HG02588 (cell line): Measurements from ENCODE around the gene RHNO1.
"Not testable (repeated sequence)": the region's sequence is repeated elsewhere in the genome, so short reads cannot be mapped to it uniquely, and the experiment has no call there.

ENCODE experiments used
- ATAC-seq: cut with Tn5 transposase; IDR thresholded peaks from one replicate; pipeline ENCODE4 v1.9.1; 2021; ENCODE audit warnings: mild to moderate bottlenecking, moderate library complexity; ENCODE audit not compliant: unreplicated experiment

The RHNO1 gene

GRCh38 chr12:2858334-2858733, 18.7 kb upstream of the RHNO1 start:
- no peak for ATAC-seq

DNA sequence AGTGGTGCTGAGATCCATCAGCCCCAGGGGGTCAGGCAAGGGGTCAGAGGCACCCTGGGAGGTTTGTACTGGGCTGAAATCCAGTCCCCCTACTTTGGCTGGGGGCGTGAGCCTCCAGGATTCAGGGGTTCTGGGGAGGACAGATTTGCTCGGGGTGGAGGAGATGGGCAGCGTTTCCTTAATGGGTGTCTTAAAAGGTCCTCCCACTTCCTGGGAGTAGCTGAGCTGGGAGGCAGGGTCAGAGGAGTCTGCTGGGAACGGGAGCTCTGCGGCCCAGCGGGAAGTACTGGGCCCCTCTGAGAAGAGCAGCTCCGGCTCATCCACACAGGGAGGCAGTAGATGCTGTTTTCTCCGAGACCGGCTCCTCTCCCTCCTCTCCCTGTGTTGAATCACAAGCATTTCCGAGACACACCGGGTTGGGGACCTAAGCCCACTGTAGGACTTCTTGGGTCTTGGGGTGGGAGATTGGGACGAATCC, 18.0 kb upstream of the RHNO1 start:
- ATAC-seq = no peak

DNA sequence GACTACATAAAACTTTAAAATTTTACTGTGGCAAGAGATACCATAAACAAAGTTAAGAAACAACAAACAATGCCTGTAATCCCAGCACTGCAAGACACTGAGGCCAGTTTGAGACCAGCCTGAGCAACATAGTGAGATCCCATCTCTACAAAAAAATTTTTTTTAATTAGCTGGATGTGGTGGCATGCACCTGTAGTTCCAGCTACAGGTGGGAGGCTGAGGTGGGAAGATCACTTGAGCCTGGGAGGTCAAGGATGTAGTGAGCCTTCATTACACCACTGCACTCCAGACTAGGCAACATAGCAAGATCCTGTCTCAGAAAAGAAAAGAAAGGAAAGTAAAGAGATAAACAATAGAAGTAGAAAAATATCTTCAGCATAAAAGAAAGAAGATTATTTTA, 16.9 kb upstream of the RHNO1 start:
- no peak for ATAC-seq

- no peak for ATAC-seq
Measured at GRCh38 chr12:2862876-2863275, 14.1 kb upstream of the RHNO1 start.

DNA sequence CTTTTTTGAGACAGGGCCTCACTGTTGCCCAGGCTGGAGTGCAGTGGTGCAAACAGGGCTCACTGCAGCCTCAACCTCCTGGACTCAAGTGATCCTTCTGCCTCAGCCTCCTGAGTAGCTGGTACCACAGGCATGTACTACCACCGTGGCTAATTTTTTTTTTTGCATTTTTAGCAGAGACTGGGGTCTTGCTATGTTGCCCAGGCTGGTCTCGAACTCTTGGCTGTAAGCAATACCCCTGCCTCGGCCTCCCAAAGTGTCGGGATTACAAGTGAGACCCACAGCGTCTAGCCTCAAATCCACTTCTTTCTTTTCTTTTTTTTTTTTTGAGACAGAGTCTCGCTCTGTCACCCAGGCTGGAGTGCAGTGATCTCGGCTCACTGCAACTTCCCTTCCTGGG, 13.6 kb upstream of the RHNO1 start:
- not testable (repeated sequence) for ATAC-seq

DNA sequence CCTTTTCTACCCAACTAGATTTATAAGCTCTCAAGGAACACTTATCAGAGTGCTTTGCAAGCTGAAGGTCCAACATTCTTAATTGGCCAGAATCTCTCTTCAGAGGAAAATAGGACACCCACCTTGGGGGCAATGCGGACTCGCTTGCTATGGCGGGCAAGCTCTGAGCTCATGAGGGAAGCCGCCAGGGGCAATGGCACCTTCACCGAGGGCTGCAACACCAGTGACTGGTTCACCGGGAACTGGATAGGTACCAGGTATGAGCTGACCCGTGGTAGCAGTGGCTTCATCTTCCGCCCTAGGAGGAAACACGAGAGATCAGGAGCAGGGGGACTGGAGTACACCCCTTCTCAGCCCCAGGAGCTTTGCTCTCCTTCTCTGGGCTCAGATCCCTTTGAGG, 12.8 kb upstream of the RHNO1 start:
- no peak for ATAC-seq

GRCh38 chr12:2868986-2869632, 7.9 kb upstream of the RHNO1 start:
- not testable (repeated sequence) for ATAC-seq

DNA sequence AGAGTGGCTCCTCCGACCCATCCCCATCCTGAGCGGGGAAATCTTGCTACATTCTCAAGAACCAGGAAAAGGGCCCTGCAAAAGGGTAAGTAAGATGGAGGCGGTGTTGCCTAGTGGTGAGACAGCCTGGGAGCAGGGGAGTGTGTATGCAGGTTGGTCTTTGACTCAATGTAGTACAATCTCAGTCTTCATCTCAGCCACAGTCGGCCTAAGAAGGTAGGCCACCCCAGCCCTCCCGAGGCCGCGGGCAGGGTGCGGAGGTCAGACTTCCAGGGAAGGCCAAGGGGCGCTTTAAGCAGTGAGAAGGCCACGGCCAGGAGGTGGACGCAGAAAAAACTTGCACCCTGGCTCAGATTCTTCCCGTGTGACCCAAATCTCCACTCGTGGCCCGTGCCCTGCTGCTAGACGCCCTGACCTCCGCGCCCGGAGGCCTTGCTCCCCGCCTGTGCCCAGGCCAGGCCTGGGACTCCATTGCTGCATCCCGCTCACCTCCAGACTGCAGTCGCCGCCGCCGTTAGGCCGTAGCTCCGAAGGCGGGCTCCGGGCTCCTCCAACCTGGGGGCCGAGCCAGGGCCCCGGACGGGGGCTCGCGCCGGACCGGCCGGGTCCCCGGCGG, 484 bp upstream of the RHNO1 start:
- ATAC-seq = peak; percentile 38

GRCh38 chr12:2877953-2878732, 1.1 kb downstream of the RHNO1 start:
- ATAC-seq = no peak

DNA sequence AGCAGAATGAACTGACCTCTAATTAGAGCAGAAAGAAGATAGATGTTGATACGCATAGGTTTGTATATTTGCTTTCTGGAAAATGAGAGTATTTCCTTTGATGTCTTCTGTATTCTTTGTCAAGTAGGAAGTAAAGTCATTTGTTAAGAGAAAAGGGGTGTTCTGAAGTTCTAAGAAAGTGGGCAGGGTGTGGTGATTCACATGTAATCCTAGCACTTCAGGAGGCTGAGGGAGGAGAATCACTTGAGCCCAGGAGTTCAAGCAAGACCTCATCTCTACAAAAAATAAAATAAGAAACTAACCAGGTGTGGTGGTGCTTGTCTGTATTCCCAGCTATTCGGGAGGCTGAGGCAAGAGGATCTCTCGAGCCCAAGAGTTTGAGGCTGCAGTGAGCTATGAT, 2.8 kb downstream of the RHNO1 start:
- no peak for ATAC-seq

DNA sequence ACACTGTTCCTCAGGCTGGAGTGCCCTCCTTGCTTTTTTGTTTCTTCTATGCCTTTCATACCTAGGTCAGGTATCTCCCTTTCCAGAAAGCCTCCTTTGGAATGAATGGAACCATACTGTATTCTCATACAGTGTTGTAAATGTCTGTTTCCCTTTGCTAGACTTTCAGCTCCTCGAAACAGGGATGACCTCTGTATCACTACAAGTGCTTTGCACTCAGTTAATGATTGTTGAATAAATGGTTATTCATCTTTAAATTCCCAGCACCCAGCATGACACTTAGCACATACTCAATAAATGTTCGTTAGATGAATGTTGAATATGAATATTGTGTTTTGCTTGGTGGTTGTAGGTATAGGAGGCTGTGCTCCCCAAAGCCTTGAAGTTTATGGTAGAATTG, 7.8 kb downstream of the RHNO1 start:
- ATAC-seq = no peak

DNA sequence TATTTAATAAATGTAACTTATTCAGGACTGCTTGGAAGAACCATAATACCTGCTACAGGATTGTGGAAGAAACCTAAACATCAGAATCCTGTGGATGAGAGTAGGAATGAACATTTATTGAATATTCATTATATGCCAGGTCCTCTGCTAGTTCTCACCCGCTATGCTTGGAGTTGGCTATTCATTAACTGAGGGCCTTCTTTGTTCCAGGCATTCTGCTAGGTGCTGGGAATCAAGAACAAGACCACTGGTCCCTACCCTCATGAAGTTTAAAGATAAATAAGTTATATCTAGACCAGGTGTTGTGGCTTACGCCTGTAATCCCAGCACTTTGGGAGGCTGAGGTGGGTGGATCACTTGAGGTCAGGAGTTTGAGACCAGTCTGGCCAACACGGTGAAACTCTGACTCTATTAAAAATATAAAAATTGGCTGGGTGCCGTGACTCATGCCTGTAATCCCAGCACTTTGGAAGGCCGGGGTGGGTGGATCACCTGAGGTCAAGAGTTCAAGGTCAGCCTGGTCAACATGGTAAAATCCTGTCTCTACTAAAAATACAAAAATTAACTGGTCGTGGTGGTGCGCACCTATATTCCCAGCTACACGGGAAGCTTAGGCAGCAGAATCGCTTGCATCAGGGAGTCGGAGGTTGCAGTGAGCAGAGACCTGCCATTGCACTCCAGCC, 9.9 kb downstream of the RHNO1 start:
- ATAC-seq = no peak

- ATAC-seq = no peak
Measured at GRCh38 chr12:2890001-2890387, 13.0 kb downstream of the RHNO1 start.

DNA sequence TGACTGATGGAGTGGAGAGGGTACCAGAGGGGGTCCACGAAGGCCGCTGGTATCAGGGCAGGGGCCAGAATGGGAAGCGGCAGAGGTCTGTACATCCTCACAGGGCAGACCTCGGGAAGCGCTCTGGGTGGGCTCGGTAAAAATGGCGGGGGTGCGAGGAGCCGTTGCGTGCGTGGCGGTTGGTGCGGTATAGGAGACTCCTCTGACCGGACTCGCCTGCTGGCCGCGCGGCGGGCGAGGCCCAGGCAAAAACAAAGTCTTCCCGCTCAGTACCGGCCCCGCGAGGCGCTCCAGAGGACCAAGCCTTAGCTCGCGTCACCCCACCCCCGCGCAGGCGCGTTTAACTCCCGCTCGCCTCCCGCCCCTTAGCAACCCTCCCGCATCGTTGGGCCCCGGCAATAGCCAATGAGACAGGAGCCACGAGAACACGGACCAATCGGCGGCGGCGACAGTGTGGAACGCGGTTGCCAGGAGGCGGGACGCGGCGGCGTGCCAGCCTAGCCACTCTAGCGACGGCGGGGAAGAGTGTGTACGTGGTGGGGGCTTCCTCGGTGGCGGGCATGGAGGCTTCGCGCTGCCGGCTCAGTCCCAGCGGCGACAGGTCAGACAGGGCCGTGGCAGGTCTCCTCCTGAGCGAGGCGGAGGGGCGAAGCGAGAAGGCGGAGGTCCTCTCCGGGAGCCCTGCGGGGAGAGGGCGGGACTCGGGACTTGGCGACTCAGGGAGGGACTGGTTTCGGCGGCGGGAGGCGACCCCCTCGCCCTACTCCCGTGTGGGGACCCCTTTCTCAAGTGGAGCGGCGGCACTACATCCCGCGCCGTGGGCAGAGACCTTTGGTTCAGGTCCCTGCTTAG, 13.6 kb downstream of the RHNO1 start, which contains the start of gene TULP3:
TSS of gene TULP3 (plus strand) at position 504 of the 852 bp plus-strand sequence. CDS start at position 561, 57 bp downstream.
- ATAC-seq = peak; percentile 97

- ATAC-seq = peak; percentile 16
Measured at GRCh38 chr12:2891240-2892053, 14.4 kb downstream of the RHNO1 start.

GRCh38 chr12:2892246-2892645, 15.2 kb downstream of the RHNO1 start:
- no peak for ATAC-seq

- ATAC-seq = no peak
Measured at GRCh38 chr12:2893007-2893406, 16.0 kb downstream of the RHNO1 start.

DNA sequence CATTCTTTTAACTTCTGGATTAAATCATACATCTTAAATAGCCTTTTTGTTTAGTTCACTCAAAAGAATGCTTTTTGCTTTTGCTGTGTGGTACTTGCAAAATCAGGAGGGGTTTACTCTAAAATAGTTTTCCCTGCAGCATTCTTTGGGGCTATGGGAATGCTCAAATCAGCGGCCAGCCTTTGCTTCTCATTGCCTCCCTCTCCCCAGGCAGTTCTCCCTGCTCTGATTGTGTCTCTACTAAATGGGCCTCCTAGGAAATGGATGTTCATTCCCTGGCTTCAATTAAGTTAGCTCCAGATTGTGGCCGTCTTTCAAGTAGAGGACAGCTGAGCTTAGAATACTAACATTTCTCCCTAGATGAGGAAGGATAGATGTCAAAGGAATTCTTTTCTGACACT, 18.0 kb downstream of the RHNO1 start:
- ATAC-seq = no peak

DNA sequence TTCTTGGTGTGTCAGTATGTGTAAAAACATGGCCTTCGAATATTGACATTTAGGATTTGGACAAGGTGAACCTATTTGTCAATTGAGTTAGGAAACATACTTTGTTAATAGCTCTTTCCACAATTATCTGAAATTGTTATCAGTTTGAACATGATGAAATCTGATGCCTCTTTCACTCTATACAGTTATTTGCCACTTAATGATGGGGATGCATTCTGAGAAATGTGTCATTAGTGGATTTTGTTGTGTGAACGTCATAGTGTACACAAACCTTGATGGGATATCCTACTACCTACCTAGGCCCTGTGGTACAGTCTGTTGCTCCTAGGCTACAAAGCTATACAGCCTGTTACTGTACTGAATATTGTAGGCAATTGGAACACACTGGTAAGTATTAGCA, 18.5 kb downstream of the RHNO1 start:
- no peak for ATAC-seq

DNA sequence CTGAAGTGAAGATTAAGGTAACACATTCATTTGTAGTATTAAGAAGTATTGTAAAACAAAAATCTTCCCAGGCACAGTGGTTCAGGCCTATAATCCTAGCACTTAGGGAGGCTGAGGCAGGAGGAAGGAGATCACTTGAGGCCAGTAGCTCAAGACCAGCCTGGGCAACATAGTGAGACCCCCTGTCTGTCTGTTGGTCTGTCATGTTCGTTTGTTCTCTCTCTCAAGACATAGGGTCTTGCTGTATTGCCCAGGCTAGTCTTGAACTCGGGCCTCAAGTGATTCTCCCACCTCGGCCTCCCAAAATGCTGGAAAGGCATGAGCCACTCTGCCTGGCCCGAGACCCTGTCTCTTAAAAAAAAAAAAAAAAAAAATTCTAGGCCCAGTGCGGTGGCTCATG, 20.4 kb downstream of the RHNO1 start:
- no peak for ATAC-seq
